Omental fat pad (tissue), 4 donors: ENCODE results near the gene POMGNT2. TPM values are rescaled to one million over a fixed set of nuclear protein-coding genes. Genes with fewer than 3 reads are reported as not detected.

Experiments used
- ATAC-seq: fragments of 150-250 bp; one replicate; pipeline ENCODE4 v1.9.1; 2016; ENCODE audit warnings: mild to moderate bottlenecking, moderate library complexity; ENCODE audit not compliant: low FRiP score
- DNase-seq: peaks from one replicate; pipeline ENCODE4 v3.0.0-alpha.2; 2019; ENCODE audit warnings: low spot score
- total RNA-seq, 4 donors: library from RNA; depleted of rRNA; stranded (reverse); fragments of >200 nt; gene quantifications; one replicate each; pipeline ENCODE4 v1.1.0, GENCODE V29; 2016
- TF ChIP-seq, protein P1 (sequence below), 3 donors: fragments of 450-650 bp; IDR thresholded peaks; one replicate each; pipeline ENCODE4 v1.5.1; 2016 to 2017; ENCODE audit warnings: antibody characterized with exemption in 3 of 3, mild to moderate bottlenecking in 3 of 3, moderate library complexity in 2 of 3

POMGNT2 gene
- total RNA-seq, 4 donors from 2014 or later, result 13.0 to 19.6 (median 15.9) TPM

DNA sequence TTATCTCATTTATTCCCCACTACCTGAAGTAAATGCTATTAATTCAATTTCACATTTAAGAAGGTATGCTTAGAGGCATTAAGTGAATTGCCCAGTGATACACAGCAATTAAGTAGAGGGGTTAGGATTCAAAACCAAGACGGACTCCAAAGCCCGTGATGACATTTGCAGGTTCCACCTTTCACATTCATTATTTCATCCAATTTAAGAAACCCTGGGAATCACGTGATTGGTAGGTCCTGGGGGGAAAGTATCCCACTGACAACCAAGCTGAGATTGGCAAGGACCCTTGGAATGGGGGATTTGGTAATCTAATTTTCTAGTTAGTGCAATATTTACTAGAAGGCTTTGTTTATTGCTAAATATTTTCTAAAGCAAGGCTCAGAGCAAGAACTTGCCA, 1.8 kb downstream of the POMGNT2 start:
- DNase-seq, result no peak
- TF ChIP-seq, protein P1, sequence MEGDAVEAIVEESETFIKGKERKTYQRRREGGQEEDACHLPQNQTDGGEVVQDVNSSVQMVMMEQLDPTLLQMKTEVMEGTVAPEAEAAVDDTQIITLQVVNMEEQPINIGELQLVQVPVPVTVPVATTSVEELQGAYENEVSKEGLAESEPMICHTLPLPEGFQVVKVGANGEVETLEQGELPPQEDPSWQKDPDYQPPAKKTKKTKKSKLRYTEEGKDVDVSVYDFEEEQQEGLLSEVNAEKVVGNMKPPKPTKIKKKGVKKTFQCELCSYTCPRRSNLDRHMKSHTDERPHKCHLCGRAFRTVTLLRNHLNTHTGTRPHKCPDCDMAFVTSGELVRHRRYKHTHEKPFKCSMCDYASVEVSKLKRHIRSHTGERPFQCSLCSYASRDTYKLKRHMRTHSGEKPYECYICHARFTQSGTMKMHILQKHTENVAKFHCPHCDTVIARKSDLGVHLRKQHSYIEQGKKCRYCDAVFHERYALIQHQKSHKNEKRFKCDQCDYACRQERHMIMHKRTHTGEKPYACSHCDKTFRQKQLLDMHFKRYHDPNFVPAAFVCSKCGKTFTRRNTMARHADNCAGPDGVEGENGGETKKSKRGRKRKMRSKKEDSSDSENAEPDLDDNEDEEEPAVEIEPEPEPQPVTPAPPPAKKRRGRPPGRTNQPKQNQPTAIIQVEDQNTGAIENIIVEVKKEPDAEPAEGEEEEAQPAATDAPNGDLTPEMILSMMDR (IDR thresholded peaks at IDR 0.05), result no peak
- ATAC-seq, result no peak

DNA sequence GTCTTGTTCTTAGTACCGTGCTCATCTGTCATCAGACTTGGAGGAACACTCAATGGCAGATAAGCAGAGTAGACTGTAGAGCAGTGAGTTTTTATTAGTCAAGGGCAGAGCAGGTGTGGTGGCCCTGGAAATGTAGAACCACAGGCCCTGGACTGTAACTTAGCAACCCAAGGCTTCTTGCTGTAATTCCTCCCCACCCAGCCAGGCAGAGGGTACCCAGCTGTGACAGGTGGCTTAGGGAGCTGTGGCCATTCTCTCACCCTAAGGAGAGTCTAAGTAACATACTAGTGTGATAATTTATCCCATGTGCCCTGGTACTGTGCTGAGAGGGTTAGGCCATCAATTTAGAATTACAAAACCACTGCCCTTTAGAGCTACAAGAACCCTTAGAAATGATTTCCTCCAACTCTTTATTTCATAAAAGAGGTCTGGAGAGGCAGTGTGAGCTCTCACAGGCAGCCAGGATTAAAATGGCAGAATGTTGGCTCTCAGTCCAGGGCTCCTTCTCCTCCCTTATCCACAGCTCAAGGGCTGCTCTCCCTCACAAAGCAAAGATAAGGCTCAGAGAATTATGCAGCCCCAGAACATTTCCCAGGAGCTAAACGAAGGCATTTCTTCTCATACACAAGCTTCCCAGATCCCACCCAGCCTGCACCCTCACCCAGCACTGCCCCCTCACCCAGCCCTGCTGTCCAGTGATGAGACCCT, 3.0 kb downstream of the POMGNT2 start:
- DNase-seq (no peak), ATAC-seq (no peak)
- TF ChIP-seq, protein P1 (IDR thresholded peaks at IDR 0.05), result no peak

DNA sequence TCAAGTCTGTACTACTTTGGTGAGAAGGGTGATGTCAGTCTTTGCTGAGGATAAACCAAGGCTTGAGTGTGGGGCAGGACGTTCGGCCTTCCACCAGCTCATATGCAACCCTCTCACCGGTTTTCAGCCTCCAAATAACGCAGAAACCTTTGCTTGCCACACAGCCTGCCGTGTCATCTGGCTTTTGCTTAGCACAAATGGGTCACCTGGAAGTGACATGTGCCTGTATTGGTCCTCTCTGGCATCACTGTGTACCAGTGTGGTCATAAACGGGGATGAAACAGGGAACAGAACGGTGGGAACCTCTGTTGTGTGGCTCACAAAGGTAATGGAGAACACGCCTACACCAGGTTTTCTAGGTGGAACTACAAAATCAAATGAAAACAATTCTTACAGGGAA, 7.1 kb downstream of the POMGNT2 start:
- TF ChIP-seq, protein P1 (IDR thresholded peaks at IDR 0.05), result no peak
- ATAC-seq, result no peak
- DNase-seq, result no peak

DNA sequence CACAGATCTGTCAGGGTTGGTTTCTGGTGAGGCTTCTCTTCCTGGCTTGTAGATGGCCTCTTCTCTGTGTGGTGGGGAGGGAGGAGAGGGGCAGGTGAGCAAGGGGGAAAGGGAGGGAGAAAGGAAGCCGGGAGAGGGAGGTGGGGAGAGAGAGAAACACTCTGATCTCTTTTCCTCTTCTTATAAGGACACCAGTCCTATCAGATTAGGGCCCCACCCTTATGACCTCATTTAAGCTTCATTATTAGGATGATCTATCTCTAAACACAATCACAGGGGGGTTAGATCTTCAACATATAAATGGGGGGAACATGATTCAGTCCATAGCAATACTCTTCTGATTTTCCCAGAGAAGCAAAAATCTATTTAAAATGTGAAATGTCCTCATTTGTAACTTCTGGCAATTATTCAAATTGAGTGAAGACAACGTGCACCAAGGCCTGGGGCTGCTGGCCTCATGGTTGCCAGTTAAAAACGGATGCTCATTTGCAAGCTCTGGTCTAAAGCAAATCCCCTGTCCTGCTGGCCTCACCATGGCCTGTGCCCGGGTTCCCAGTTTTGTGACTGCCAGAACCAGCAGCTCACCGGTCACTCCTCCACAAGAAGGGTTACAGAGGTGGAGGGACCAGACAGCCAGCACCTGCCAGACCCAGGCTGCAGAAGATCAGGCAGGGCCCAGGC, 8.3 kb downstream of the POMGNT2 start:
- no peak for DNase-seq
- no peak for ATAC-seq
- TF ChIP-seq, protein P1 (IDR thresholded peaks at IDR 0.05), result no peak

DNA sequence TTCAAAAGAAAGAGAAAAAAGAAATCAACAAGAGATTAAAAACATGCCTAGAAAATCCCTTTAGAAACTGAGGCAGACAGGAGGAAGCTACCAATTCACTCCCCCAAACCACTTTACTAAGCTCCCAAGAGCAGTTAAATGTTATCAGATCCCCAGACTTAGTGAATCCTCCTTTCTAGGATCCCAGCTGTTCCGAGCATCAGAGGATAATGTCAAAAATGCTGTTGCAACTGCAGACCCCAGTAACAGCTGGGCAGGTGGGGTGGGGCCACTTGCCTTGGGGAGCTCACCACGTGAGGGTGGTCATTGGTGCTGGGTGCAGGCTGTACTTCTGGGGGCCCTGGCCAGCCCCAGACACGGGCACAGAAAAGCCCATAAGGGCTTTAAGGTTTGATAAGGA, 9.1 kb downstream of the POMGNT2 start:
- no peak for DNase-seq
- TF ChIP-seq, protein P1 (IDR thresholded peaks at IDR 0.05), result no peak
- ATAC-seq, result no peak

DNA sequence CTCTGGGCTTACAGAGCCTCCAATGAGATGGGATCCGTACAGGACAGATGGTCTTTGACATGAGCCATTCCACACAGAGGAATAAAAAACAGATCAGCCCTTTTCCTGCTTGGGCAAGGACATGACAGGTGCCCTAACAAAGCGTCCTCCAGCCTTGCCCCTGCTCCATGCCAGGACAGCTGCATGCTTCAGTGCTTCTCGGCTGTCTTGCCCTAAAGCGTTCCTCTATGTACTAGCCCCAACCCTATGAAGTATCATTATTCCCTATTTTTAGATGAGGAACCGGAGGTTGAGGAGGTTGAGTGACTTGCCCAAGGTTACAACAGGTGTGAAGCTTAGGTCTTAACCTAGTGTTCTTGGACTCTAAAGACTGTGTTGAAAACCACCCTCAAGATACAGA, 10.5 kb downstream of the POMGNT2 start:
- DNase-seq (no peak), ATAC-seq (no peak)
- TF ChIP-seq, protein P1 (IDR thresholded peaks at IDR 0.05), result no peak

DNA sequence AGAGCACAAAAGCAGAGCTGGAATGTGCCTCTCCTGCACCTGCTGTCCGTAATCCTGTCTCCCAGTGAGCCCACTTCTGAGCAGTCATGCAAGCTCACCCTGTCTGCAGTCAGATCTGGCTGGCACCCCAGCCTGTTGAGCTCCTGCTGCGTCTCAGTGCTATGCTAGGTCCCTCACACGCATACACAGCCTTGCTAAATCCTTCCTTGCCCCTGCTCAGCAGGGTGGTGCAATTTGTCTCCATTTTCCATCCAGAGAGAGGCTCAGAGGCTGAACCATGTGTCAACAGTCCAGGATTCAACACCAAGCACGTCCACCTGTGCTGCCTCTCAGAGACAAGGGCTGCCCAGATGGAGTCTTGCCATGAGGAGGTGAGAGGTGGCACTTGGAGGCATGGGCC, 11.0 kb downstream of the POMGNT2 start:
- no peak for ATAC-seq
- TF ChIP-seq, protein P1 (IDR thresholded peaks at IDR 0.05), result no peak
- DNase-seq, result no peak
